HG03103 (cell line): ENCODE measurements around the gene HNF1B.

Experiments used
- ATAC-seq: cut with Tn5 transposase; IDR thresholded peaks from one replicate; pipeline ENCODE4 v1.9.1; 2021; ENCODE audit warnings: low read depth; ENCODE audit not compliant: unreplicated experiment

HNF1B gene

GRCh38 chr17:37762666-37763065 is 17.8 kb upstream of the HNF1B start:
- no peak for ATAC-seq

- ATAC-seq: no peak
These were observed 17.1 kb upstream of the HNF1B start for GRCh38 chr17:37761961-37762360.

- no peak for ATAC-seq
These were observed 16.2 kb upstream of the HNF1B start for GRCh38 chr17:37761059-37761458.

- ATAC-seq: no peak
These were observed 14.3 kb upstream of the HNF1B start for GRCh38 chr17:37759014-37759637.

- ATAC-seq: no peak
These were observed 11.2 kb upstream of the HNF1B start for GRCh38 chr17:37756051-37756450.

- no peak for ATAC-seq
These were observed 10.6 kb upstream of the HNF1B start for GRCh38 chr17:37755455-37755854.

GRCh38 chr17:37754363-37754762 is 9.5 kb upstream of the HNF1B start:
- no peak for ATAC-seq

GRCh38 chr17:37752482-37752881 is 7.6 kb upstream of the HNF1B start:
- no peak for ATAC-seq

GRCh38 chr17:37750768-37751475 is 6.1 kb upstream of the HNF1B start:
- no peak for ATAC-seq

- ATAC-seq: no peak
These were observed 5.4 kb upstream of the HNF1B start for GRCh38 chr17:37750292-37750691.

- ATAC-seq: no peak
These were observed 2.4 kb upstream of the HNF1B start for GRCh38 chr17:37747222-37747621.

GRCh38 chr17:37746617-37747016 is 1.8 kb upstream of the HNF1B start:
- no peak for ATAC-seq

GRCh38 chr17:37745801-37746426 is 1.1 kb upstream of the HNF1B start:
- ATAC-seq: no peak

GRCh38 chr17:37744633-37744927 is 279 bp downstream of the HNF1B start:
- ATAC-seq: no peak

GRCh38 chr17:37743875-37744632 is 805 bp downstream of the HNF1B start:
- no peak for ATAC-seq

GRCh38 chr17:37743612-37743874 is 1.3 kb downstream of the HNF1B start:
- ATAC-seq: no peak

GRCh38 chr17:37742762-37743611 is 1.9 kb downstream of the HNF1B start:
- no peak for ATAC-seq

GRCh38 chr17:37742116-37742761 is 2.6 kb downstream of the HNF1B start:
- ATAC-seq: no peak

GRCh38 chr17:37741341-37742115 is 3.3 kb downstream of the HNF1B start:
- no peak for ATAC-seq

GRCh38 chr17:37740915-37741314 is 3.9 kb downstream of the HNF1B start:
- ATAC-seq: no peak
